Stimulated activated CD4-positive, alpha-beta T cell treated with anti-CD3 and anti-CD28 coated beads, Interleukin-12 subunit alpha, Interleukin-12 subunit beta, amount 100 ng/mL, for 4 hours (primary cell): ENCODE measurements around the gene ABCA7.

Experiments
- DNase-seq: peaks from one replicate; pipeline ENCODE4 v3.0.0-alpha.2; 2020

Gene ABCA7

DNA sequence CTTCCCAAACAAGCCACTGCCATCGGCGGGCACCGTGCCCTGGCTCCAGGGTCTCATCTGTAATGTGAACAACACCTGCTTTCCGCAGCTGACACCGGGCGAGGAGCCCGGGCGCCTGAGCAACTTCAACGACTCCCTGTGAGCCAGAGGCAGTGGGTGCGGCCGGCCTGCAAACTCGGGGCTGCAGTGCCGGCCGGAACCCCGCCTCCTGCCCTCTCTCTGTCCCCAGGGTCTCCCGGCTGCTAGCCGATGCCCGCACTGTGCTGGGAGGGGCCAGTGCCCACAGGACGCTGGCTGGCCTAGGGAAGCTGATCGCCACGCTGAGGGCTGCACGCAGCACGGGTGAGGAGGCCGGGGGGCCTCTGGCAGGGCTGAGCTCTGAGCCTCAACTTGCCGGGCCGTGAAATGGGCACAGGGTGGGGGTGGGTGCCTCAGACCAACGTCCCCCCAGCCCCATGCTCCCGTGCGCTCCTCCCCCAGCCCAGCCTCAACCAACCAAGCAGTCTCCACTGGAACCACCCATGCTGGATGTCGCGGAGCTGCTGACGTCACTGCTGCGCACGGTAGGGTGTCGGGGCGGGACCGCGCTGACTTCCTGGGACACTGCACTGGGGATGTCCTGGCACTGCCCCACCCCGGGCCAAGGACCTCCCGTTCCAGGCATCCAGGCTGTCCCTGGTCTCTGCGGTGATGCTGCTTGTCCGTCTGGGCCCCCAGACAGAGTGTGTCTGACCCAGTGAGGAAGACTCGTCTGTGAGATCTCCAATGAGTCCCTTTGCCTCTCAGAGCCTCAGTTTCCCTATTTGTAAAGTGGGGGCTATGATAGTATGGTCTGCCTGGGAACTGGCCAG, 2.2 kb downstream of the ABCA7 start:
- no peak for DNase-seq

DNA sequence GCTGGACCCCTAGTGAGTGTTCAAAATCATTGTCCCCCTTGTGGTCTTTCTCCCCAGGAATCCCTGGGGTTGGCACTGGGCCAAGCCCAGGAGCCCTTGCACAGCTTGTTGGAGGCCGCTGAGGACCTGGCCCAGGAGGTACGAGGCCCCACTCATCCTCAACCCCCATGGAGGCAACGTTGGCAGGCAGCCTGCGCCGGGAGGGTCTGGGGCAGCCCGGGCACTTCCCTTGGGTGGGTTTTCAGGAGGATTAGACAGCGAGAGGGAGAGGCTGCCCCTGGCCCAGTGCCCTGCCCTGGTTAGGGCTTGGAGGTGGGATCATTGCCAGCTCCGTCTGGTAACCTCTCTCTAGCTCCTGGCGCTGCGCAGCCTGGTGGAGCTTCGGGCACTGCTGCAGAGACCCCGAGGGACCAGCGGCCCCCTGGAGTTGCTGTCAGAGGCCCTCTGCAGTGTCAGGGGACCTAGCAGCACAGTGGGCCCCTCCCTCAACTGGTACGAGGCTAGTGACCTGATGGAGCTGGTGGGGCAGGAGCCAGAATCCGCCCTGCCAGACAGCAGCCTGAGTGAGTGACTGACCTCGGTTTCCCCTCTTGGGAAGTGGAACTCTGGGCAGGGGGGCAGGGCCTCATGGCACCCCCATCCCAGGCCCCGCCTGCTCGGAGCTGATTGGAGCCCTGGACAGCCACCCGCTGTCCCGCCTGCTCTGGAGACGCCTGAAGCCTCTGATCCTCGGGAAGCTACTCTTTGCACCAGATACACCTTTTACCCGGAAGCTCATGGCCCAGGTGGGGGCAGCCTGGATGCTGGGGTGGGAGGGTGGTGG, 3.0 kb downstream of the ABCA7 start:
- no peak for DNase-seq

- DNase-seq = no peak
These were observed 5.3 kb downstream of the ABCA7 start for GRCh38 chr19:1045247-1045603.

GRCh38 chr19:1046117-1046626, 6.3 kb downstream of the ABCA7 start:
- DNase-seq = no peak

GRCh38 chr19:1046836-1047695, 7.2 kb downstream of the ABCA7 start:
- no peak for DNase-seq

- DNase-seq = no peak
These were observed 7.8 kb downstream of the ABCA7 start for GRCh38 chr19:1047696-1048147.

DNA sequence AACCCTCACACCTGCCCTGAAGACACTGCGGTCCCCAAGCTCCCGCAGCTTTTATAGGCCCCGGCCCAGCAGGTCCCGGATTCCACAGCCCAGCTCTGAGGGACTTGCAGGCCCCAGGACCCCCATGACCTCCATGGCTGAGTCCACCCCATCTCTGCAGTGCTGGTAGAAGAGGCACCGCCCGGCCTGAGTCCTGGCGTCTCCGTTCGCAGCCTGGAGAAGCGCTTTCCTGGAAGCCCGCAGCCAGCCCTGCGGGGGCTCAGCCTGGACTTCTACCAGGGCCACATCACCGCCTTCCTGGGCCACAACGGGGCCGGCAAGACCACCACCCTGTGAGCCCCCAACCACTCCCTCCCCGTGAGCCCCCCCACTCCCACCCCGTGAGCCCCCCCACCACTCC, 9.2 kb downstream of the ABCA7 start:
- no peak for DNase-seq

- DNase-seq = no peak
These were observed 9.9 kb downstream of the ABCA7 start for GRCh38 chr19:1049800-1050199.

DNA sequence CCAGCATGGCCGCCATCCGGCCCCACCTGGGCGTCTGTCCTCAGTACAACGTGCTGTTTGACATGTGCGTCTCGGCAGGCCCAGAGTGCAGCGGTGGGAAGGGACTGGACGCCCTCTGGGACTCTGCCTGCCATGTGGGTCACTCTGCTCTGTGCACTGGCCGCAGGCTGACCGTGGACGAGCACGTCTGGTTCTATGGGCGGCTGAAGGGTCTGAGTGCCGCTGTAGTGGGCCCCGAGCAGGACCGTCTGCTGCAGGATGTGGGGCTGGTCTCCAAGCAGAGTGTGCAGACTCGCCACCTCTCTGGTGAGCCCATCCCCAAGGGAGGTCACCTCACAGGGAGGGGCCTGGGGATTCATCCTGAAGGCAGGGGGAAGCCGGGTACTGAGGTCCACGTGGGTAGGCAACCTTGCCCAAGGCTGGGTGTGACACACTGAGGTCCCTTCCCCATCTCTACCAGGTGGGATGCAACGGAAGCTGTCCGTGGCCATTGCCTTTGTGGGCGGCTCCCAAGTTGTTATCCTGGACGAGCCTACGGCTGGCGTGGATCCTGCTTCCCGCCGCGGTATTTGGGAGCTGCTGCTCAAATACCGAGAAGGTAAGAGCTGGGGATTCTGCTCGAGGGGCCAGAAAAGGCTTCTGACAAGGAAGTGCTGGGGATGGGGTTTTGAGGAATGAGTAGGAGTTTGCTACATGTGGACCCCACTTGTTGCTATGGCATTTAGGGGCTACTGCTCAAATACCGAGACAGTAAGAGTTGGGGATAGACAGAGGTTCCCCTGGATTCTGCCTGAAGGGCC, 11.3 kb downstream of the ABCA7 start:
- DNase-seq = no peak

DNA sequence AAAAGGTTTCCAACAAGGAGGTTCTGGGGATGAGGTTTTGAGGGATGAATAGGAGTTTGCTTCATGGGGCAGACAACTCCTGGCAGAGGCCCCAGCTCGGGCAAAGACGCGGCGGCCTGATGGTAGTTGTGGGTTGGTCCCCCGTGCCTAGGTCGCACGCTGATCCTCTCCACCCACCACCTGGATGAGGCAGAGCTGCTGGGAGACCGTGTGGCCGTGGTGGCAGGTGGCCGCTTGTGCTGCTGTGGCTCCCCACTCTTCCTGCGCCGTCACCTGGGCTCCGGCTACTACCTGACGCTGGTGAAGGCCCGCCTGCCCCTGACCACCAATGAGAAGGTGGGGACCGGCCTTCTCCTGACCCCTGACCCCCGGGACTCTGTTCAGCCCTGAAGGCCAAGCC, 11.9 kb downstream of the ABCA7 start:
- DNase-seq = no peak

GRCh38 chr19:1052349-1052975, 12.6 kb downstream of the ABCA7 start:
- DNase-seq = no peak

- DNase-seq = no peak
These were observed 13.5 kb downstream of the ABCA7 start for GRCh38 chr19:1053176-1054101.

GRCh38 chr19:1054102-1055027, 14.5 kb downstream of the ABCA7 start:
- no peak for DNase-seq

DNA sequence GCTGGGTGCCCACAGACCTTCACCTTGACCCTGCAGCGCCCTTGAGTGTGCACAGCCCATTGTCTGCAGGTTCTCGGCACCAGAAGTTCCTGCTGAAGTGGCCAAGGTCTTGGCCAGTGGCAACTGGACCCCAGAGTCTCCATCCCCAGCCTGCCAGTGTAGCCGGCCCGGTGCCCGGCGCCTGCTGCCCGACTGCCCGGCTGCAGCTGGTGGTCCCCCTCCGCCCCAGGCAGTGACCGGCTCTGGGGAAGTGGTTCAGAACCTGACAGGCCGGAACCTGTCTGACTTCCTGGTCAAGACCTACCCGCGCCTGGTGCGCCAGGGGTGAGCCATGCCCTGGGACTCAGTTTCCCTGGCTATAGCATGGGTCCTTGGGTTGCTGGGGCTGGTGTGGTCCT, 15.1 kb downstream of the ABCA7 start:
- no peak for DNase-seq

DNA sequence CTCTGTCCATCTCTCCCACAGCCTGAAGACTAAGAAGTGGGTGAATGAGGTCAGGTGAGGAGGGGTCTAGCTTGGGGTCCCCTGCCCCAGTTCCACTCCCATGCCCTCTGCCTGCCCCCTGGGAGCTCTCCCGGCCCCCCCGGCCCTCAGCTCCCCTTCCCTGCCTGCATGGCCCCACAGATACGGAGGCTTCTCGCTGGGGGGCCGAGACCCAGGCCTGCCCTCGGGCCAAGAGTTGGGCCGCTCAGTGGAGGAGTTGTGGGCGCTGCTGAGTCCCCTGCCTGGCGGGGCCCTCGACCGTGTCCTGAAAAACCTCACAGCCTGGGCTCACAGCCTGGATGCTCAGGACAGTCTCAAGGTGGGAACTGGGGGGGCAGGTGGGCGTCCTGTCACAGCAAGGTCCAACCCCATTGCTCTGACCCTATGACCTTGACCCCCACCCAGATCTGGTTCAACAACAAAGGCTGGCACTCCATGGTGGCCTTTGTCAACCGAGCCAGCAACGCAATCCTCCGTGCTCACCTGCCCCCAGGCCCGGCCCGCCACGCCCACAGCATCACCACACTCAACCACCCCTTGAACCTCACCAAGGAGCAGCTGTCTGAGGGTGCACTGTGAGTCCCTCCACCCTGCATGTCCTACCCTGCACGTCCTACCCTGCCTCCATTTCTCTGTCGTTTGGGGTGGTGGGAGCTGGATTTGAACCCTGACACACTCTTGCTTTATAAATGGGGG, 16.1 kb downstream of the ABCA7 start:
- DNase-seq = no peak

GRCh38 chr19:1057176-1057855, 17.4 kb downstream of the ABCA7 start:
- no peak for DNase-seq

- DNase-seq = no peak
These were observed 18.2 kb downstream of the ABCA7 start for GRCh38 chr19:1058112-1058511.

- no peak for DNase-seq
These were observed 20.8 kb downstream of the ABCA7 start for GRCh38 chr19:1060689-1061088.
